HepG2 (cell line): ENCODE data around the gene GALR1. TPM values are rescaled to one million over a fixed set of nuclear protein-coding genes. Genes with fewer than 3 reads are reported as not detected.

Experiments used
- ATF6 ChIP-seq: sonication (generic); formaldehyde crosslinking; conservative IDR thresholded peaks from 2 replicates; pipeline ENCODE4 v1.4.0; 2020; ENCODE audit warnings: missing genetic modification reagents
- CEBPB ChIP-seq: IDR thresholded peaks from 2 replicates; pipeline ENCODE4 v1.6.1; 2011; ENCODE audit warnings: low read depth, low read length, improper control_type of control experiment, borderline replicate concordance
- CREB3 ChIP-seq: sonication (generic); formaldehyde crosslinking; IDR thresholded peaks from 2 replicates; pipeline ENCODE4 v1.5.0; 2020; ENCODE audit warnings: missing genetic modification reagents
- EHMT2 ChIP-seq: fragments of 200-600 bp; sonication (generic); IDR thresholded peaks from 2 replicates; pipeline ENCODE4 v1.7.0; 2017; ENCODE audit warnings: antibody characterized with exemption, low read depth, low read length, borderline replicate concordance
- HDAC6 ChIP-seq: fragments of 200-600 bp; sonication (generic); IDR thresholded peaks from 2 replicates; pipeline ENCODE4 v1.7.0; 2017; ENCODE audit warnings: mild to moderate bottlenecking, antibody characterized with exemption, low read length, low read depth
- HMG20A ChIP-seq: IDR thresholded peaks from 2 replicates; pipeline ENCODE4 v1.6.1; 2016; ENCODE audit warnings: borderline replicate concordance
- HNF1A ChIP-seq, 2 experiments: sonication (generic) in 1 of 2; formaldehyde crosslinking in 1 of 2; IDR thresholded peaks; 2 replicates each; pipeline versions ENCODE4 v1.4.0 to v1.6.1; 2016 to 2020; ENCODE audit warnings: borderline replicate concordance in 1 of 2, low read depth in 1 of 2, mild to moderate bottlenecking in 1 of 2, missing genetic modification reagents in 1 of 2
- RFX3 ChIP-seq: IDR thresholded peaks from 2 replicates; pipeline ENCODE4 v1.6.1; 2016; ENCODE audit warnings: missing biosample characterization, missing genetic modification reagents
- TRIM22 ChIP-seq: fragments of 450-650 bp; IDR thresholded peaks from 2 replicates; pipeline ENCODE4 v1.6.1; 2017
- ZBTB14 ChIP-seq: sonication (generic); formaldehyde crosslinking; IDR thresholded peaks from 2 replicates; pipeline ENCODE4 v1.4.0; 2020; ENCODE audit warnings: missing genetic modification reagents
- ZNF281 ChIP-seq: sonication (generic); formaldehyde crosslinking; IDR thresholded peaks from 2 replicates; pipeline ENCODE4 v1.4.0; 2020; ENCODE audit warnings: missing genetic modification reagents, borderline replicate concordance
- ZNF362 ChIP-seq: sonication (generic); formaldehyde crosslinking; IDR thresholded peaks from 2 replicates; pipeline ENCODE4 v1.4.0; 2020; ENCODE audit warnings: missing genetic modification reagents, mild to moderate bottlenecking, borderline replicate concordance
- polyA plus RNA-seq, 8 experiments: library from polyadenylated mRNA; depleted of rRNA in 3 of 8; stranded (reverse) in 7 of 8; unstranded in 1 of 8; fragments of >200 nt; fragmentation: Illumina TruSeq in 4 of 8; extraction: Trizol in 4 of 8; gene quantifications; 2 replicates each; pipeline versions ENCODE4 v1.2.1 to v1.2.3, GENCODE V29; 2011 to 2016; ENCODE audit warnings: low read depth in 4 of 8, missing spikeins in 1 of 8, mixed read lengths in 1 of 8; ENCODE audit not compliant: insufficient read depth in 1 of 8
- total RNA-seq, 5 experiments: library from RNA; depleted of rRNA; stranded (reverse); fragments of >200 nt; fragmentation: Illumina TruSeq; extraction: Trizol; gene quantifications; 2 replicates each; pipeline ENCODE4 v1.2.3, GENCODE V29; 2016; ENCODE audit warnings: low read depth in 1 of 5

Gene GALR1
- total and polyA plus RNA-seq, 2 of the 13 experiments (the other 11 are each of a cell fraction or from before 2014, with no cell fraction given) = not detected

- TF ChIP-seq ZBTB14 (CRISPR knock-in tag) = peak; percentile 61
- TF ChIP-seq HMG20A (CRISPR knock-in tag) = no peak
- peak; percentile 10; the same call in 1 of the 2 replicates for TF ChIP-seq CEBPB
- TF ChIP-seq HDAC6 = no peak
- no peak for TF ChIP-seq ZNF362 (CRISPR knock-in tag)
- no peak for TF ChIP-seq TRIM22
- no peak for TF ChIP-seq CREB3
- no peak for TF ChIP-seq HNF1A (IDR thresholded peaks at IDR 0.05; ENCODE audit: low read depth)
- TF ChIP-seq HNF1A (CRISPR knock-in tag; IDR thresholded peaks at IDR 0.05; ENCODE audit: borderline replicate concordance) = no peak
- no peak for TF ChIP-seq RFX3
- TF ChIP-seq EHMT2 = no peak
- TF ChIP-seq ZNF281 (CRISPR knock-in tag) = no peak
- TF ChIP-seq ATF6 = no peak
Observed at GRCh38 chr18:77321823-77322805, 72.5 kb downstream of the GALR1 start (continued).
